GM23338 (cell line): ENCODE measurements around the gene ELFN2. TPM values are rescaled to one million over a fixed set of nuclear protein-coding genes. Genes with fewer than 3 reads are reported as not detected.

Experiments used
- ATAC-seq: fragments of 200-7000 bp; cut with Tn5 transposase; 3 replicates; pipeline ENCODE4 v1.9.1; 2020
- DNase-seq: peaks from one replicate; pipeline ENCODE4 v3.0.0-alpha.2; 2015; ENCODE audit warnings: low spot score
- H2AFZ ChIP-seq: fragments of 200-600 bp; sonication (generic); 2 replicates; pipeline ENCODE4 v1.8.0; 2016; ENCODE audit warnings: antibody characterized with exemption, mild to moderate bottlenecking, moderate library complexity
- H3F3A ChIP-seq: fragments of 200-600 bp; sonication (generic); replicated peaks from 2 replicates; pipeline ENCODE4 v1.8.0; 2017; ENCODE audit warnings: antibody characterized with exemption, mixed run types, low read depth
- H3K27ac ChIP-seq: fragments of 200-600 bp; sonication (generic); 2 replicates; pipeline ENCODE4 v1.6.1; 2016; ENCODE audit warnings: low read depth
- H3K27me3 ChIP-seq: fragments of 200-600 bp; sonication (generic); 2 replicates; pipeline ENCODE4 v1.8.0; 2016; ENCODE audit warnings: mild to moderate bottlenecking, mixed run types, moderate library complexity; ENCODE audit not compliant: insufficient read depth
- H3K36me3 ChIP-seq: fragments of 200-600 bp; sonication (generic); 2 replicates; pipeline ENCODE4 v1.8.0; 2016; ENCODE audit warnings: mild to moderate bottlenecking; ENCODE audit not compliant: insufficient read depth
- H3K4me1 ChIP-seq: fragments of 200-600 bp; sonication (generic); 2 replicates; pipeline ENCODE4 v1.8.0; 2016; ENCODE audit warnings: mild to moderate bottlenecking, moderate library complexity; ENCODE audit not compliant: insufficient read depth
- H3K4me2 ChIP-seq: fragments of 200-600 bp; sonication (generic); 2 replicates; pipeline ENCODE4 v1.7.1; 2017; ENCODE audit warnings: mixed run types
- H3K4me3 ChIP-seq: fragments of 200-600 bp; sonication (generic); 2 replicates; pipeline ENCODE4 v1.6.1; 2016; ENCODE audit warnings: mixed run types
- H3K79me2 ChIP-seq: fragments of 200-600 bp; sonication (generic); replicated peaks from 2 replicates; pipeline ENCODE4 v1.8.0; 2017; ENCODE audit warnings: mild to moderate bottlenecking; ENCODE audit not compliant: insufficient read depth
- H3K9me2 ChIP-seq: fragments of 200-600 bp; sonication (generic); 2 replicates; pipeline ENCODE4 v1.8.0; 2017; ENCODE audit not compliant: insufficient read depth
- H4K20me1 ChIP-seq: fragments of 200-600 bp; sonication (generic); replicated peaks from 2 replicates; pipeline ENCODE4 v1.8.0; 2017; ENCODE audit warnings: mild to moderate bottlenecking; ENCODE audit not compliant: insufficient read depth
- H3K27ac Mint-ChIP-seq: 2 replicates; pipeline ENCODE4 v1.8.0; 2020; ENCODE audit warnings: inconsistent platforms, mild to moderate bottlenecking, moderate library complexity, mixed read lengths
- H3K27me3 Mint-ChIP-seq: 3 replicates; pipeline ENCODE4 v1.8.0; 2022; ENCODE audit warnings: low read depth, mild to moderate bottlenecking, moderate library complexity, mixed read lengths, inconsistent platforms; ENCODE audit not compliant: insufficient read depth, poor library complexity
- H3K36me3 Mint-ChIP-seq: 3 replicates; pipeline ENCODE4 v1.8.0; 2021; ENCODE audit warnings: low read depth, mild to moderate bottlenecking, inconsistent platforms, moderate library complexity, mixed read lengths
- H3K4me1 Mint-ChIP-seq: 3 replicates; pipeline ENCODE4 v1.8.0; 2020; ENCODE audit warnings: mild to moderate bottlenecking, inconsistent platforms, mixed read lengths
- H3K4me3 Mint-ChIP-seq: 3 replicates; pipeline ENCODE4 v1.8.0; 2021; ENCODE audit warnings: moderate library complexity, mild to moderate bottlenecking, inconsistent platforms, mixed read lengths
- H3K9me3 Mint-ChIP-seq: 3 replicates; pipeline ENCODE4 v1.8.0; 2020; ENCODE audit warnings: moderate library complexity, mild to moderate bottlenecking, inconsistent platforms, mixed read lengths
- CREB1 ChIP-seq: fragments of 250-450 bp; sonication (Bioruptor Pico); IDR thresholded peaks from 2 replicates; pipeline ENCODE4 v1.5.0; 2020; ENCODE audit warnings: low read depth, mild to moderate bottlenecking, moderate library complexity
- CTCF ChIP-seq, 2 experiments: fragments of 200-600 bp in 1 of 2; sonication (generic) in 1 of 2; conservative IDR thresholded peaks; 2 replicates each; pipeline versions ENCODE4 v1.5.1 to v1.6.1; 2016 to 2017; ENCODE audit warnings: antibody characterized with exemption in 2 of 2, low read depth in 2 of 2, mild to moderate bottlenecking in 2 of 2, moderate library complexity in 1 of 2
- EZH2 ChIP-seq: fragments of 200-600 bp; sonication (generic); IDR thresholded peaks from one replicate; pipeline ENCODE4 v1.8.0; 2017; ENCODE audit warnings: antibody characterized with exemption, mild to moderate bottlenecking, low read depth; ENCODE audit not compliant: unreplicated experiment
- EZH2phosphoT487 ChIP-seq: fragments of 200-600 bp; sonication (generic); IDR thresholded peaks from one replicate; pipeline ENCODE4 v1.8.1; 2018; ENCODE audit warnings: antibody characterized with exemption; ENCODE audit not compliant: unreplicated experiment
- JUNB ChIP-seq: IDR thresholded peaks from one replicate; pipeline ENCODE4 v1.6.1; 2016; ENCODE audit warnings: antibody characterized with exemption; ENCODE audit not compliant: unreplicated experiment
- NANOG ChIP-seq: IDR thresholded peaks from 2 replicates; pipeline ENCODE4 v1.6.1; 2016; ENCODE audit warnings: antibody characterized with exemption, borderline replicate concordance
- POLR2AphosphoS5 ChIP-seq: IDR thresholded peaks from 2 replicates; pipeline ENCODE4 v1.6.1; 2016; ENCODE audit warnings: antibody characterized with exemption, low read depth
- REST ChIP-seq: IDR thresholded peaks from one replicate; pipeline ENCODE4 v1.6.1; 2018; ENCODE audit warnings: antibody characterized with exemption; ENCODE audit not compliant: unreplicated experiment
- STAT1 ChIP-seq: IDR thresholded peaks from one replicate; pipeline ENCODE4 v1.6.1; 2016; ENCODE audit warnings: antibody characterized with exemption; ENCODE audit not compliant: unreplicated experiment
- ZNF114 ChIP-seq: fragments of 250-450 bp; sonication (Bioruptor Pico); IDR thresholded peaks from 2 replicates; pipeline ENCODE4 v1.5.0; 2020; ENCODE audit warnings: mild to moderate bottlenecking, moderate library complexity
- ZNF462 ChIP-seq: fragments of 250-450 bp; sonication (Bioruptor Pico); IDR thresholded peaks from 2 replicates; pipeline ENCODE4 v1.5.0; 2020; ENCODE audit warnings: mild to moderate bottlenecking, moderate library complexity
- polyA plus RNA-seq: library from polyadenylated mRNA; unstranded; fragments of >200 nt; fragmentation: Nextera tagmentation; extraction: Ambion mirVana; gene quantifications from 2 replicates; pipeline ENCODE4 v1.2.1, GENCODE V29; 2016
- total RNA-seq: library from RNA; depleted of rRNA; stranded (reverse); fragments of >200 nt; shearing (Covaris generic); gene quantifications from 2 replicates; pipeline ENCODE4 v1.2.3, GENCODE V29; 2014

ELFN2 gene
- total and polyA plus RNA-seq, 2 experiments from 2014 or later = 0.18 to 0.35 TPM

DNA sequence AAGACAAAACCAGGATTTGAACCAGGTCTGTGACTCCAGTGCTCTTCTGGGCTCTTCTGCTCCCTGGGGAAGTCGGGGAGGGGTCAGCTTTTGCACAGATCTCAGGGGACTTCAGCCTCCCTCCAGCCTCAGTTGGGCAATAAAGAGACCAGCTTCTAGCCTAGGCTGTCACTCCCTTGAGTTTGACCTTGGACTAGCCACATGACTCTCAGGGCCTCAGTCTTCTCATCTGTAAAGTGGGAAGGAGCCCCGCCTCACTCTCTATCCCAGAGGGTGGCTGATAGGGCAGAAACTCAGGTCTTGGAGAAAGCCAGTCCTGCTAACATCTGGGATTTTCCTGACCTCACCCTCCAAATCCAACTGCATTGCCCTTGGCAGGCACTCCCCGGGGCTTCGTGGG is 38.7 kb downstream of the ELFN2 start (continued):
- no peak for TF ChIP-seq CREB1 (CRISPR knock-in tag)
- TF ChIP-seq ZNF114 = no peak
- TF ChIP-seq REST = no peak
- TF ChIP-seq POLR2AphosphoS5 = no peak
- TF ChIP-seq STAT1 = no peak
- no peak for TF ChIP-seq CTCF (conservative IDR thresholded peaks at IDR 0.05; ENCODE audit: low read depth in 2 of 2)
- TF ChIP-seq JUNB = no peak
- no peak for TF ChIP-seq EZH2phosphoT487
- no peak for TF ChIP-seq EZH2

- Histone ChIP-seq H3K4me2 (no peak overlapping the region), H4K20me1 (no peaks in the 10 kb centered on the region), H3K36me3 (no peaks in the 10 kb centered on the region), H3F3A (no peaks in the 10 kb centered on the region), H3K4me1 (no peaks in the 10 kb centered on the region), H3K79me2 (no peaks in the 10 kb centered on the region), H2AFZ (no peak overlapping the region), H3K27me3 (no peaks in the 10 kb centered on the region), H3K4me3 (no peak overlapping the region), H3K27ac (no peak overlapping the region), H3K9me2 (no peaks in the 10 kb centered on the region)
- Mint-ChIP-seq H3K9me3 (no peaks in the 10 kb centered on the region), H3K4me3 (no peak overlapping the region), H3K4me1 (peaks cover 9% of the 10 kb centered on the region), H3K27ac (no peak overlapping the region), H3K27me3 (peaks cover 8% of the 10 kb centered on the region), H3K36me3 (no peaks in the 10 kb centered on the region)
- no peak for ATAC-seq
- DNase-seq = no peak
- no peak for TF ChIP-seq NANOG
- no peak for TF ChIP-seq ZNF462
- no peak for TF ChIP-seq EZH2phosphoT487
- TF ChIP-seq EZH2 = no peak
- no peak for TF ChIP-seq POLR2AphosphoS5
- no peak for TF ChIP-seq CTCF (conservative IDR thresholded peaks at IDR 0.05; ENCODE audit: low read depth in 2 of 2)
Measured at GRCh38 chr22:37387793-37388192, 39.5 kb downstream of the ELFN2 start.
